HG03159 (cell line): Measurements from ENCODE around the gene L1TD1.
"Not testable (repeated sequence)": the region's sequence is repeated elsewhere in the genome, so short reads cannot be mapped to it uniquely, and the experiment has no call there.

ENCODE experiments used
- ATAC-seq: cut with Tn5 transposase; IDR thresholded peaks from one replicate; pipeline ENCODE4 v1.9.1; 2021; ENCODE audit warnings: mild to moderate bottlenecking, moderate library complexity; ENCODE audit not compliant: unreplicated experiment

Gene L1TD1

DNA sequence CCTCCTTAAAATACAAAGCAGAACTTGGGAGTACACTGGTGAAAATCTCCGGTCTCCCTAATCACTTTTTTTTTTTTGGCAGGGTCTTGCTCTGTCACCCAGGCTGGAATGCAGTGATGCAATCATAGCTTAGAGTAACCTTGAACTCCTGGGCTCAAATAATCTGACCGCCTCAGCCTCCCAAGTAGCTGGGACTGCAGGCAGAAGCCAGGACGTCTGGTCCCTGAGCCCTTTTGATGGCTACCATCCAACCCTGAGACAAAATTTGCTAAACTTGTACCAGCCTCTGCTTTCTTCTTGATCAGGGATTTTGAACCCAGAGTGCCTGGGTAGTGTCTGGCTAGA, 4.1 kb downstream of the L1TD1 start:
- no peak for ATAC-seq

DNA sequence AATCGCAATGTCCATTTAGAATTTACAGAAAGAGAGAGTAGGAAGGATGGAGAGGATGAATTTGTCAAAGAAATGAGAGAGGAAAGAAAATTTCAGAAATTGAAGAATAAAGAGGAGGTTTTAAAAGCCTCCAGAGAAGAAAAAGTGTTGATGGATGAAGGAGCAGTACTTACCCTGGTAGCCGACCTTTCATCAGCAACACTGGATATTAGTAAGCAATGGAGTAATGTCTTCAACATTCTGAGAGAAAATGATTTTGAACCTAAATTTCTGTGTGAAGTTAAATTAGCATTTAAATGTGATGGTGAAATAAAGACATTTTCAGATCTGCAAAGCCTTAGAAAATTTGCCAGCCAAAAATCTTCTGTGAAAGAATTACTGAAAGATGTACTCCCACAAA, 12.5 kb downstream of the L1TD1 start:
- ATAC-seq, result no peak

DNA sequence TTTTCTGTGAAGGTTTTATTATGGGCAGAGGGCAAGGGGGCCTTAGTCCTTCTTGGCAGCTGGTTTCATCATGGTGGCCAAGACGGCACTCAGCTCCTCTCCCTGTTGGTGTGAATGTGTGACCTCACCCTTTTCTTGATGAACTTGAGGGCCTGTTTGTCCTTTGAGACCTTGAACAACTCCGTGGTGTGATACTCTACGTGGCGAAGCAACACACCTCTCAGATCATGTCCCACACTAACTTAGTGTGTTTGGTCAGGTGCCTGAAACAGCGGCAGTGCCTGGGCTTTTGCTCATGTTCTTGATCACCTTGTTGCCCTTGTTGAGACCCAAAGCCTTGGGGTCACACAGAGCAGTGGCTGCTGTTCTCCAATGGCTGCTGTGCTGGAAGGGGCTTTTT, 13.4 kb downstream of the L1TD1 start:
- ATAC-seq, result no peak

DNA sequence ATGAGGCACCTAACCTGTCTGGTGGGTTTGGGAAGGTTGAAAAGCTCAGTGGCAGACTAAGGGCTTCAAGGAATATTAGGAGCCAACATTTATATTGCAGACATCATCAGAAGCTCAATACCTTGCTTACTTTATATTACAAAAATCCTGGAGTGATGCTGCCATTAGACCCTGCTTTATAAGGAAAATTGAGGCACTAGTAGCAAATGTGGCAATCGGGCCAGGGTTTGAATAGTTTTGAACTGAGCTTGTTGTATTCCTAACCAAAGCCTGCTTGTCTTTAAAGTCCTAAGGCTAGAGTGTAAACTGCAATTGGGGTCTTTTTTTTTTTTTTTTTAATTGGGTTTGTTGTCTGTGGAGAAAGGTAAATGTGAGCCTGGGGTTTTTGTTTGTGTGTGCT, 14.3 kb downstream of the L1TD1 start:
- ATAC-seq, result no peak

DNA sequence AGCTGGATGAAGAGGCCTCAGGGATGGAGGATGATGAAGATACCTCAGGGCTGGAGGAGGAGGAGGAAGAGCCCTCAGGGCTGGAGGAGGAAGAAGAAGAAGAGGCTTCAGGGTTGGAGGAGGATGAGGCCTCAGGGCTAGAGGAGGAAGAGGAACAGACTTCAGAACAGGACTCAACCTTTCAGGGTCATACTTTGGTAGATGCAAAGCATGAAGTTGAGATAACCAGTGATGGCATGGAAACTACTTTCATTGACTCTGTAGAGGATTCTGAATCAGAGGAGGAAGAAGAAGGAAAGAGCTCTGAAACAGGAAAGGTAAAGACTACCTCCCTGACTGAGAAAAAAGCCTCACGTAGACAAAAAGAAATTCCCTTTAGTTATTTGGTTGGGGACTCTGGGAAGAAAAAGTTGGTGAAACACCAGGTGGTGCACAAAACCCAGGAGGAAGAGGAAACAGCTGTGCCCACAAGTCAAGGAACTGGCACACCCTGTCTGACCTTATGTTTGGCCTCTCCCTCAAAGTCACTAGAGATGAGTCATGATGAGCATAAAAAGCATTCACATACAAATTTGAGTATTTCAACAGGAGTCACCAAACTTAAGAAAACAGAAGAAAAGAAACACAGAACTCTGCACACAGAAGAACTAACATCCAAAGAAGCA, 15.4 kb downstream of the L1TD1 start:
- no peak for ATAC-seq

DNA sequence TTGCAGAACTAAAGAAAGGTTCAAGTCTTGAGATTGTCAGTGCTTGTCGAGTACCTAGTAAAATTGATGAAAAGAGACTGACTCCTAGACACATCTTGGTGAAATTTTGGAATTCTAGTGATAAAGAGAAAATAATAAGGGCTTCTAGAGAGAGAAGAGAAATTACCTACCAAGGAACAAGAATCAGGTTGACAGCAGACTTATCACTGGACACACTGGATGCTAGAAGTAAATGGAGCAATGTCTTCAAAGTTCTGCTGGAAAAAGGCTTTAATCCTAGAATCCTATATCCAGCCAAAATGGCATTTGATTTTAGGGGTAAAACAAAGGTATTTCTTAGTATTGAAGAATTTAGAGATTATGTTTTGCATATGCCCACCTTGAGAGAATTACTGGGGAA, 16.3 kb downstream of the L1TD1 start:
- no peak for ATAC-seq

DNA sequence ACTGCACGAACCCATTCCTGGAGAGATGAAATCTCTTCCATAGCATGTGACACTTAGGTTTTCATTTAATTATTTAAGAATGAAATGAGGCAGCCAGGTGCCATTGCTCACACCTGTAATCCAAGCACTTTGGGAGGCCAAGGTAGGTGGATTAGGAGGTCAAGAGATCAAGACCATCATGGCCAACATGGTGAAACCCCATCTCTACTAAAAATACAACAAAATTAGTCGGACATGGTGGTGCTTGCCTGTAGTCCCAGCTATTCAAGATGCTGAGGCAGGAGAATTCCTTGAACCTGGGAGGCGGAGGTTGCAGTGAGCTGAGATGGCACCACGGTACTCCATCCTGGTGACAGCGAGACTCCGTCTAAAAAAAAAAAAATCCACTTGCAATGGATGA, 17.8 kb downstream of the L1TD1 start:
- no peak for ATAC-seq

DNA sequence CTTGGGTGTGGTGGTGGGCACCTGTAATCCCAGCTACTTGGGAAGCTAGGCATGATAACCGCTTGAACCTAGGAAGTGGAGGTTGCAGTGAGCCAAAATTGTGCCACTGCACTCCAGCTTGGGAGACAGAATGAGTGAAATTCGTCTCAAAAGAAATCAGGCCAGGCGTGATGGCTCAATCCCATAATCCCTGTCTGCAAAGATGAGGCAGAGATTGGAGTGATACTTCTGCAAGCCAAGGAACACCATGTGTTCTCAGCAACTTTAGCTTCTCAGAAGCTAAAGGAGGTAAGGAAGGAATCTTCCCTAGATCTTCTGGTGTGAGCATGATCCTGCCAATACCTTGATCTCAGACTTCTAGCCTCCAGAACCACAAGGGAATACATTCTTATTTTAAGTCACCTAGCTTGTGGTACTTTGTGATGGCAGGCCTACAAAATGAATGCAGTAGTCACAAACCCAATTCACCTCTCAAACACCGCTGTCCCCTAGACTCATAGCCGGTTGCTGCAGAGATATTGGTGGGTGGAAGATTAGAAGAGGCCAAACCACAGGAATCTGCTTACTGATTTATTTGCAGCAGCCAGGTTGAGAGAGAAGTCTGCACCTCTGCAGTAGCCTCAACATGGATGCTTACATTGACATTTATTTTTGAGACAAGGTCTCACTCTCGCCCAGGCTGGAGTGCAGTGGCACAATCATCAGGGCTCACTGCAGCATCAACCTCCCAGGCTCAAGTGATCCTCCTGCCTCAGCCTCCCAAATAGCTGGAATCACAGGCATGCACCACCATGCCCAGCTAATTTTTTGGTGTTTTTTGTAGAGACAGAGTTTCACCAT, 18.6 kb downstream of the L1TD1 start:
- no peak for ATAC-seq

DNA sequence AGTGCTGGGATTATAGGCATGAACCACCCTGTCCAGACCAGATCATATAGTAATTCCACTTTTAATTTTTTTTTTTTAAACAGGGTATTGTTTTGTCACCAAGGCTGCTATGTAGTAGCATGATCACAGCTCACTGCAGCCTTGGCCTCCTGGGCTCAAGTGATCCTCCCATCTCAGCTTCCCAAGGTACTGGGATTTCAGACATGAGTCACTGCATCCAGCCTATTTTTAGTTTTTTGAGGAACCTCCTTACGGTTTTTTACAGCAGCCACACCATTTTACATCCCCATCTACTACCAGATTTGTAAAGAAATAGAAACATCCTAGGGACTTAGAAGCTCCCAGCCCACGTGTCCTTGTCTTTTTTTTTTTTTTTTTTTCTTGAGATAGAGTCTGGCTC, 24.0 kb downstream of the L1TD1 start:
- no peak for ATAC-seq

DNA sequence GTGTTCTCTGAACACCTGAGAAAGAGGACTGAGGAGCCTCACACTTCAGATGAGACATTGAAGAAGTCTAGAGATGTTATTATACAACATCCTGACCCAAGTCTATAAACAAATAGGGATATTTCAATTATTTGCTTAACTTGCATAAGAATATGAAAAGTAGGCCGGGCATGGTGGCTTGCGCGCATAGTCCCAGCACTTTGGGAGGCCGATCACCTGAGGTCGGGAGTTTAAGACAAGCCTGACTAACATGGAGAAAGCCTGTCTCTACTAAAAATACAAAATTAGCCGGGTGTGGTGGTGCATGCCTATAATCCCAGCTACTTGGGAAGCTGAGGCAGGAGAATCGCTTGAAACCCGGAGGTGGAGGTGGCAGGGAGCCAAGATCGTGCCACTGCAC, 25.8 kb downstream of the L1TD1 start:
- not testable (repeated sequence) for ATAC-seq

DNA sequence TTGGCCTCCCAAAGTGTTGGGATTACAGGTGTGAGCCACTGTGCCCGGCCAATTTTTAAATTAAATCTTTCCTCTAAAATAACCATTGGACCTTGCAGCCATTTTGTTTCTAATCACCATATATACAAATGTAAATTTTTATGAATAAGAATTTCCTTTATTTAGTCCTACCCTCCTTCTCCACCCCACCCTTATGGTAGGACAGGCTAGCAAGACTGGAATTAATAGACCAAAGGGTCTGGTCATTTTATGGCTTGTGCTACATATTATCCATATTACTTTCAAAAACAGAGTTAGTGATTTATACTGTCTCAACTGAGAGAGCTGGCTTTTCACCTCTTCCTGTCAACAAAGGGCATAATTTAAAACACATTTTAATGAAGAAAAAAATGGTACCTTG, 26.5 kb downstream of the L1TD1 start:
- ATAC-seq, result no peak

DNA sequence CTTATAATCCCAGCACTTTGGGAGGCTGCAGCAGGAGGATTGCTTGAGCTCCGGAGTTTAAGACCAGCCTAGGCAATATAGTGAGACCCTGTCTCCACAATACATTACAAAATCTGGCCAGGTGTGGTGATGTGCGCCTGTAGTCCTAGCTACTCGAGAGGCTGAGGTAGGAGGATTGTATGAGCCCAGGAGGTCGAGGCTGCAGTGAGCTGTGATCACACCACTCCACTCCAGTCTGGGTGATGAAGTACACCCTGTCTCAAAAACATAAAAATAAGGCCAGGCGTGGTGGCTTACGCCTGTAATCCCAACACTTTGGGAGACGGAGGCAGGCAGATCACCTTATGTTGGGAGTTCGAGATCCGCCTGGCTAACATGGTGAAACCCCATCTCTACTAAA, 27.7 kb downstream of the L1TD1 start:
- ATAC-seq, result no peak

DNA sequence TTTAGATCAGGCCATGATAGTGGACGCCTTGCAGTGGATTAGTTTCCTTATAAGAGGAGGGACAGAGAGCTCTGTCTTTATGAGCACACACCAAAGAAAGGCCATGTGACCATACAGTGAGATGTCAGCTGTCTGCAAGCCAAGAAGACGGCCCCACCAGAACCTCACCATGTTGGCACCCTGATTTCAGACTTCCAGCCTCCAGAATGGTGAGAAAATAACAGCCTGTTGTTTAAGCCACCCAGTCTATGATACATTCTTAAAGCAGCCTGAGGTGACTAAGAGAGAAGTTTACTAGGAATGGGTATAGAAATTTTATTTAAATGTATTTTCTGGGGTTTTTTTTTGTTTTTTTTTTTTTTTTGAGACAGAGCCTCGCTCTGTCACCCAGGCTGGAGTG, 29.5 kb downstream of the L1TD1 start:
- no peak for ATAC-seq

DNA sequence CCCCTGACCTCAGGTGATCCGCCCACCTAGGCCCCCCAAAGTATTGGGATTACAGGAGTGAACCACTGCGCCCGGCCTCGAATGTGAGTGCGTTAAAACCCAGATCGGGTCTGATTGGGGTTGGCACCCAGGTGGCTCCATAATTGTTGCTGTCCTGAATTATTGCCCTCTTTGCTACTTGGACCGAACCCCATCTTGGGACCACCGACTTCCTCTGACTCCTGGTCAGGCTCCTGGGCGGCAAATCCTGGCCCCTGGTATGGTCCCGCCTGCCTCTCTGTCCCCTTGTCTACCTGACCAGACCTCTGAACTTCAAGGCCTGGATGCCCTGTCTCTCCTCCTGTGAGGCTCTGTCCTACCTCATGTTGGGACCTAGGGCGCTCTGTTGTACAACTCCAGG, 32.8 kb downstream of the L1TD1 start:
- no peak for ATAC-seq

DNA sequence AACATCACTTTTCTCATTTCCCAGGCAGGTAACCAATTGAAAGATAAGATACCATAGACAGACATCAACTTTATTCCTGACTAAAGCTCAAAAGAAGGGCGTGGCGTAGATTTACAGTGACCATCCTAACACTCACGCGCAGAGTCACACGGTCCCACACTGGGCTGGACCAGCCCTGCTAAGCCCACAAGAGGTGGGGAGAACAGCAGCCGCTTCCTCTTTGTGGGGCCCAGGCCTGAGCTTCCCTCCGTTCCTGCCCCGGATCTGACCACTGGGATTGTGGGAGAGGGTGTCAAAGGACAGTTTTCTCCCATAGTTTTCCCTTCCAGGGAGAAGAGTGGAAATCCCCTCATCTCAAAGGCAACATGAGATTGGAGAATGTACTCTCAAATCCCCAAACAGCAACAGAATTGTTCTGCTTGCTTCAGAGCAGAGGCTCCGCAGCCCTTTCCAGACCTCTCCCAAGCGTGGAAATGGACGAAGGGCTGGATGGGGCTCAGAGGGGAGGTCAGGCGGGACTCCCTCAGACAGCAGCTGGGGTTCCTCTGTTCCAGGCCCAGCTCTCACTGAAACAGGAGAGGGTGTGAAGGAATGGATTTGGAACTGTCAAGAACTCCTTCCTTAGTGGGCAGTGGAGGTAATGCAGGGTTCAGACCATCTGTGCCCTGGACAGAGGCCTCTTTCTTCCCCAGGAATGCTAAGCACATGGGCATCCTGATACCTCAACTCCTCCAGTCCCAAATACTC, 33.7 kb downstream of the L1TD1 start:
- ATAC-seq, result no peak

DNA sequence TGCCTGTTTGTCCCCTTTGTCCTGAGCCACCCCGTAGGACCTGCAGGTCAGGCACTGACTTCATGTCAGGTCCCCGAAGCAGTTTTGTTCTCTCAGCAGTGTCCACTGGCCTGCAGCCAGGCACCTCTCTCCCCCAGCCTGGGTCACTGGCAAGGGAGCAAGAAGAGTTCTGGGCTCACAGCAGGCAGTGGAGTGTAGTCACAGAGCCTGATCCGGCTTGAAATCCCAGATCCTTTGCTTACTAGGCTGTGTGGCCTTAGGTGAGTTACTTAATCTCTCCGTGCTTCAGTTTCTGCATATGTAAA, 34.2 kb downstream of the L1TD1 start:
- ATAC-seq, result no peak

DNA sequence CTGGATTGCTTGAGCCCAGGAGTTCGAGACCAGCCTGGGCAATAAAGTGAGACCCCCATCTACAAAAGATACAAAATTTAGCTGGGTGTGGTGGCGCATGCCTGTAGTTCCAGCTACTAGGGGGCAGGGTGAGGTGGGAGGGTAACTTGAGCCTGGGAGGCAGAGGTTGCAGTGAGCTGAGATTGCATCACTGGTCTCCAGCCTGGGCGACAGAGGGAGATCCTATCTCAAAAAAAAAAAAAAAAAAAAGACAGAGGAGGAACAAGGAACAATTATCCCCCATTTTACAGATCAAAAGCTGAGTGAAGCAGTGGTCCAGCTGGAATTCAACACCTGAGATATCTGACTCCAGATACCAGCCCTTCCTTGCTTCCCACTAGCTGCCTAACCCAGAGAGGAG, 34.8 kb downstream of the L1TD1 start:
- no peak for ATAC-seq

DNA sequence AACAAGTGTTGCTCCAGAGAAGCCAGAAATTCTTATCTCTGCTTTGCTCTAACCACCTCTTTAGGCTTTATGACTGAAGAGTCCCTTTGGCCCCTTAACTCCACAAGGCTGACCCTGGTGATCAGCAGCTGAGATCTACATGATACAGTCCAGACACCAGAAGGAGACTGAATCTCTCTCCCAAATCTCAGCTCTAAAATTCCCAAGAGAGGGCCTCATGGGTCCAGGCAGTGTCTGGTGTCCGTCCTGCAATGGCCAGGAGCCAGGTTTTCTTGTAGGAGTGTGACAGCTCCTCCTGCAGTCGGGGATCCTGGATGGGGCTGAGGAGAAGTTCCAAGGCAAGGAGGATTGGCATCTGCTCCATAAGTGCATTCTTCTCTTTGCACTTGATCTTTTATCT, 35.3 kb downstream of the L1TD1 start:
- ATAC-seq, result no peak

DNA sequence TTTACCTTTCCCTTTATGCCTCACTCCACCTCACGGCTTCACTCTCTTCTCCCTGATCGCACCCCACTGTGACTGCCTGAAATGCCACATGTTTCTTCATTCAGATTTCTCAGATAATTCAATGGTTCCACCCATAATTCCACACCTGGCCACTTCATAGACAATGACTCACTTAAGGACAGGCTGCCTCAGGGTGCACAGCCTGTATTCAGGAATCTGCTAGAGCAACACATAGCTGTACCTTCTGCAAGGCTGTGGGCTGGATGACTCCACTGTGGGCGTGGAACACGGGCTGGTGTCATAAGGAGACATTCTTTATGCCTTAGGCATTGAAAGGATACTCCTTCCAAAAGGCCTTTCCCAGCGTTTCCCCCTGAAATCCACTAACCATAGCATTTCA, 36.1 kb downstream of the L1TD1 start:
- ATAC-seq, result no peak

DNA sequence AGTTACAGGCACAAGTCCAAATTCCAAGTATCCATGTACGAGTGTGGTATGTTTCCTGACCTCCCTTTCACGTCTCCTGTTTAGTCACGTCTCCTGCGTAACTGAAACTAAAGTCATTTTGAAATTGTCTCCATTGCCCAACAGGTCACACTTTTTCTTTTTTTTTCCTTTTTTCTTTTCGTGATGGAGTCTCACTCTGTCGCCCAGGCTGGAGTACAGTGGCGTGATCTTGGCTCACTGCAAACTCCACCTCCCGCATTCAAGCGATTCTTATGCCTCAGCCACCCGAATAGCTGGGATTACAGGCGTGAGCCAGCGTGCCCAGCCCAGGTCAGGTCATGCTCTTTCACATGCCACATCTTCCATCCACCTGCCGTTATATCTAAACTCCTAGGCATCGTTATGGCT, 38.2 kb downstream of the L1TD1 start:
- no peak for ATAC-seq

DNA sequence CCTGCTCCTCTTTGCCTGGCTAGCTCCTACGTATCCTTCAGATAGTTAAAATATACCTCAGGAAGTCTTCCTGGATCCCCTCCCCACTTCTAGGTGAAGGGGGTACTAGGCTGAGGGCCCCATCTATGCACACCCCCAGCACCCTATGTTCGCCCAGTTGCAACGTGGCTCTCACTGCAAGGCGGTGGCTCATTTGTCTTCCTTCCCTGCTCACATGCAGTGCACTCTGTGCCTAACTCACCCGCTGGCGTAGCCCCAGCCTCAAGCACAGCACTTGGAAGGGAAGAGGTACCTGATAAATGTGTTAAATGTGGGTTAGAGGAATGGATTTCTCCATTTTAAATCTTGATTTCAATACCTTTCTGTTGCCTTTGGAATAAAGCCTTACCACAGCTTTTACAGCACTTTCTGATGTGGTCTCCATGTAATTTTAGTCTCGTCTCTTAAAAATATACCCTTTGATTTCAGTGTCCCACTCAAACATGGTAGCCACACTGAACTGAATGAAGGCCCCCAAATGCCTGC, 39.3 kb downstream of the L1TD1 start:
- no peak for ATAC-seq

DNA sequence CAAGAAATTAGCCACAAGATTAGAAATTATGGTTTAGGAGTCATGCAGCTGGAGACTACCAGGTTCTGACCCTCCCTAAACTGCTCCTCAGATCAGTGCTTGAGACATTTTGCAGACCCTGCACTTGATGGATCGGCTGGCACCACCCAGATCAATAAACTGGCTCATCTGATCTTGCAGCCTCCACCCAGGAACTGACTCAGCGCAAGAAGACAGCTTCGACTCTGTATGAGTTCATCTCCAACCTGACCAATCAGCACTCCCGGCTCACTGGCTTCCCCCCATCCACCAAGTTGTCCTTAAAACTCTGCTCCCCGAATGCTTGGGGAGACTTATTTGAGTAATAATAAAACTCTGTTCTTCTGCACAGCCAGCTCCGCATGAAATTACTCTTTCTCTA, 40.0 kb downstream of the L1TD1 start:
- ATAC-seq, result no peak
